NCI-H524 (cell line): ENCODE data around the gene FAM111A.

Experiments
- DNase-seq, 2 experiments: peaks; one replicate each; lab custom pipeline; 2025; lab: John Stamatoyannopoulos, UW

Gene FAM111A

GRCh38 chr11:59141673-59142460, 789 bp upstream of the FAM111A start:
- DNase-seq, result no peak

DNA sequence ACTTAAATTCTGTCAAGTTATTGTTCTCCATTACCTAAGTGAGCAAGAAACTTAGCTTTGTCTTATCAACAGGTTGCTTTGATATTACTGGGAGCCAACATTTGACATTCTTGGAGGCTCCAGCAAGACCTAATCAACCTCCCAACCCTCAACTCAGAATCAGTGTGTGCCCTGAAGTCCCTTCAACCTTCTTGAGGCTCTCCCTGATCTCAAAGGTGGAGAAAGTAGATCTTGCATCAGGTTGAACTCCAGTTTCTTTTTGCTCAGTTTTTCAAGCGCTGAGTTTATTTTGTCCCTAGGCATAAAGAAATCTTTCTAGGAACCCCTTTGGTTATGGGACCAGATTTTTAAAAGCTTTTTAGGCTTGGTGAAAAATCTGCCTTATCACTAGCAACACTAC, 1.4 kb downstream of the FAM111A start:
- no peak for DNase-seq

- no peak for DNase-seq
Observed at GRCh38 chr11:59144579-59145345, 2.1 kb downstream of the FAM111A start.

GRCh38 chr11:59145534-59145933, 2.9 kb downstream of the FAM111A start:
- no peak for DNase-seq

DNA sequence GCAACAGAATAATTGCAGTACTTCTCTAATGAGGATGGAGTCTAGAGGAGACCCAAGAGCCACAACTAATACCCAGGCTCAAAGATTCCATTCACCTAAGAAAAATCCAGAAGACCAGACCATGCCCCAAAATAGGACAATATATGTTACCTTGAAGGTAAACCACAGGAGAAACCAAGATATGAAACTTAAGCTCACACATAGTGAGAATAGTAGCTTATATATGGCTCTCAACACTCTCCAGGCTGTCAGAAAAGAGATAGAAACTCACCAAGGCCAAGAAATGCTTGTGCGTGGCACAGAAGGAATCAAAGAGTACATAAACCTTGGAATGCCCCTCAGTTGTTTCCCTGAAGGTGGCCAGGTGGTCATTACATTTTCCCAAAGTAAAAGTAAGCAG, 9.1 kb downstream of the FAM111A start:
- DNase-seq, result no peak

DNA sequence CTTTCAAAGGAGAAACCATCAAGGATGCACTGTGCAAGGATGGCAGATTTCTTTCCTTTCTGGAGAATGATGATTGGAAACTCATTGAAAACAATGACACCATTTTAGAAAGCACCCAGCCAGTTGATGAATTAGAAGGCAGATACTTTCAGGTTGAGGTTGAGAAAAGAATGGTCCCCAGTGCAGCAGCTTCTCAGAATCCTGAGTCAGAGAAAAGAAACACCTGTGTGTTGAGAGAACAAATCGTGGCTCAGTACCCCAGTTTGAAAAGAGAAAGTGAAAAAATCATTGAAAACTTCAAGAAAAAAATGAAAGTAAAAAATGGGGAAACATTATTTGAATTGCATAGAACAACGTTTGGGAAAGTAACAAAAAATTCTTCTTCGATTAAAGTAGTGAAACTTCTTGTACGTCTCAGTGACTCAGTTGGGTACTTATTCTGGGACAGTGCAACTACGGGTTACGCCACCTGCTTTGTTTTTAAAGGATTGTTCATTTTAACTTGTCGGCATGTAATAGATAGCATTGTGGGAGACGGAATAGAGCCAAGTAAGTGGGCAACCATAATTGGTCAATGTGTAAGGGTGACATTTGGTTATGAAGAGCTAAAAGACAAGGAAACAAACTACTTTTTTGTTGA, 9.8 kb downstream of the FAM111A start:
- no peak for DNase-seq

GRCh38 chr11:59154610-59155009, 12.0 kb downstream of the FAM111A start:
- no peak for DNase-seq

DNA sequence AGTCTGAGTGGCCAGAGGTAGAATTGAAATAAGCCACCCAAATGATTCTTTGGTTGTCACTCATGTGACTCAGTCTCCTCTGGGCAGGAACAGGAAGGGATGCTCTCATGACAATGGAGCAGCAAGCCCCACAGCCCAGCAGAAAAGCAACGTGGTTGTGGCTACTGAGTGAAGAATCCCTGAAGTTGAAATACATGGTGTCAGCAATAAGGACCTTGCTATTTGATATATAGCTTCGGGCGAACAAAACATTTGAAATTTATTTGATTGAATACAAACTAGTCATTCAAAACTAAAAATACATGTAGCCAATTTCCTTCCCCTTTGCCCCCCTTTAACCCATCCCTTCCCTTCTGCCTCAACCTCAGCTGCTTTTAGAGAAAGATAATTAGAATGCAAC, 14.8 kb downstream of the FAM111A start:
- DNase-seq, result no peak

DNA sequence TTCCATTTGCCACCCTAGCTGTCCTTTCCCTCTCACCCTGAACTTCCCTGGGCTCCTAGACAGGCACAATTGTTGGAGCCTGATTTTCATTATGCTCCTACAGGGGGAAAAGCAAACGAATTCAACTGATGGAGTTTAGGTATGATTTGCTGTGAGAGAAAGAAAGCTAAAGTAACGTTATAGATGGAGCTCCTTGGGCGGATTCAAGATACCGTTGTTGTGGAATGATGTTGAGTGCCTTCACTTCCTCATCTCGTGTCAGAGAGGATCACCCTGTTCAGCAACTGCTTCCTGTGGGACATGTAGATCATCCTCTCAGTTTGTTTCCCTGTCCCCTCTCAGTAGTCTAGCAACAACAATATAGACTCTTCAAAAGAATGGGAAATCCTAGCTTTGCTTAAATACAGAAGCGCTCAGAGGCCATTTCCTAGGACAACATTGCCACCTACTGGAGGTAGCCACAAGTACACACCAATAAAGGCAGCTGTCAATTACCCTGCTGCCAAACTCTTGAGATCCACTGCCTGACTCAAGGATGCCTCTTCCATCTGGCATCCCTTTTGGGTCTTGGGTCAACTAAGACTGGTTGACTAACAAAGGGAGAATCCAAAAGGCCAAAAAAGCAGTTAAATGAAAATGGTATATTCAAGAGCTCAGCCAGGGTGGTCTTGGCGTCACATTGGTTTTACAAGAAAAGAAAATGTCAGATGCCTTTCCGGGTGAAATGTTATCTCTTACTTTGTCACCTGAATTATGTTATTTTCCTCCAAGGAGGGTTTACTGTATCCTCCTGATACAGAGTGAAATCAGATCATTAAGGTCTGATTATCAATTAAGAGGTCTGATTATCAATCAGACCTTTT, 15.8 kb downstream of the FAM111A start:
- peak in 1 of 2 experiments; percentile 67 for DNase-seq

- DNase-seq, result no peak
Observed at GRCh38 chr11:59164028-59164427, 21.4 kb downstream of the FAM111A start.

- peak; percentile 61 to 72 for DNase-seq
Observed at GRCh38 chr11:59171508-59172322, 29.1 kb downstream of the FAM111A start, which contains the start of gene DTX4. Gene DTX4, plus strand, starts transcription at chr11:59172132. Its CDS starts 464 bp downstream, at chr11:59172596.

DNA sequence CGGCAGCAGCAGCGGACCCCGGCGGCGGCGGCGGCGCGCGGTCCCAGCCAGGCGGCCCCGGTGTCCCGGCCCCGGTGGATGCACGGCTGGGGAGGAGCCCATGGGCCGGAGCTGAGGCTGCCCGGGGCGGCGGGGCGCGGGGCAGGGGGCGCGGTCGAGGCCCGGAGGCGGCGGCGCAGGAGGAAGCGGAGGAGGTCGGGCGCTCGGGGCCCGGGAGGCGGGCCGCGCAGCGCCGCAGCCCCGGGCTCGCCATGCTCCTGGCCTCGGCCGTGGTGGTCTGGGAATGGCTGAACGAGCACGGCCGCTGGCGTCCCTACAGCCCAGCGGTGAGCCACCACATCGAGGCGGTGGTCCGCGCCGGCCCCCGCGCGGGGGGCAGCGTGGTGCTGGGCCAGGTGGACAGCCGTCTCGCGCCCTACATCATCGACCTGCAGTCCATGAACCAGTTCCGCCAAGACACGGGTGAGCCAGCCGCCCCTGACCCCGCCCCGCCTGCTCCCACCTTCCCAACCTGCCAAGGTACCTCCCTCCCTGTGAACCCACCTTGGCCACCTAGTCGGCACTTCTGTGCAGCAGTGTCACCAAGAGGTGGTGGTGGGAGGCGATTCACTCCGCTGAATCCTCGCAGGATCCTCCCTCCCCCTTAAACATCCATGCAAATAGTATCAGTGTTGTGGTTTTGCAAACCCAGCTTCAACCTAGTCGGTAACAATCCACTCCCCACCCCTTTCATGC, 29.9 kb downstream of the FAM111A start:
- no peak for DNase-seq

GRCh38 chr11:59173080-59173963, 30.7 kb downstream of the FAM111A start:
- DNase-seq, result peak in 1 of 2 experiments; percentile 30

- DNase-seq, result no peak
Observed at GRCh38 chr11:59173964-59174663, 31.5 kb downstream of the FAM111A start.

DNA sequence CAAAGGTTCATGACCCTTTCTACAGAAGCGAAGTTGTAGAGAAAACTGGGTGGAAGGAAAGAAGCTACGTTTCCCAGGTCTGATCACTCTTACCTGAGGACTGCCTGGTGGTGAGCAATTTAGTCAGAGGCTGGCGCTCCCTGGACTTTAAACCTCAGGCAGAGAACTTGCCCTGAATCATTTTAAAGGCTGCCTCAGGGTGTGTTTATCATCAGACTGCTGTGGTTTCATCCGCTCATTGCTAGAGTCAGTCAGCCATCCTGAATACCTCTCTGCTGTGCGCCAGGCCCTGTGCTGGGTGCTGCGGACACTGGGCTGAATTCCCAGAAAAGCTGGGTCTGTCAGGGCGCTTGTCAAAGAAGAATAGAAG, 32.0 kb downstream of the FAM111A start:
- DNase-seq, result no peak

DNA sequence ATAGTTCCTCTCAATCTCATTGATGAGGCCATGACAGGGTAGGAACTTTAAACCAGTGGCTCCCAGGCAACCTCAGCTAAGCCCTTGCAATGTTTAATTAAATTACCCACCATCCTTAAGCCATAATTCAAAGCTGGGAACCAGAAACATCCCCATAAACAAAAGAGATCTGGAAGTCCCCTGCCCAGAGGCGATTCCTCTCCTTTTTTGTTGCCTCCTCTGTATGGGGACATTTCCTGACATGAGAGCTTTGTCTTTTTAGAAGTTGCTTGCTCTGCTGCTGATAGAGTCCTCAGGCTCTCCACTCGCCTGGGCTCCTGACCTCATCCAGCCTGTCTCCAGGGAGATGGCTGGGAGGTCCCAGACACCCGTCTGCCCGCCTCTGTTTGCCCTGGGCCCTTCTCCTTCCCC, 32.4 kb downstream of the FAM111A start:
- no peak for DNase-seq

DNA sequence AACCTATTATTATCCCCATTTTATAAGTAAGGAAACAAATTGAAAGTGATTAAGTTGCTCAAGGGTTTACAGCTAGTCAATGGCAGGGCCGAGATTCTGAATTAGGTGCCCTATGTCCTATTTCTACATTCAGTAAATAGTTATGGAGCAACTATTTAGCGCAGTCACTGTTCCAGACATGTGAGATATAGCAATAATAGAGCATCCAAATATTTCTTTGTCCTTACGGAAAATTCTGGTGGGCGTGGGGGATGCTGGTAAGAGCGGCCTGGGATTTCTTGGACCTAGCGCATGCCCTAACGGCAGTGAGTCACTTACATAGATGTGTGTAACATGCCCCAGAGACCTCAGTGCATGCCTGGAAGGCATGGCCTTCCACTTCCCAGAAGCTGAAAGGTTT, 33.7 kb downstream of the FAM111A start:
- no peak for DNase-seq

DNA sequence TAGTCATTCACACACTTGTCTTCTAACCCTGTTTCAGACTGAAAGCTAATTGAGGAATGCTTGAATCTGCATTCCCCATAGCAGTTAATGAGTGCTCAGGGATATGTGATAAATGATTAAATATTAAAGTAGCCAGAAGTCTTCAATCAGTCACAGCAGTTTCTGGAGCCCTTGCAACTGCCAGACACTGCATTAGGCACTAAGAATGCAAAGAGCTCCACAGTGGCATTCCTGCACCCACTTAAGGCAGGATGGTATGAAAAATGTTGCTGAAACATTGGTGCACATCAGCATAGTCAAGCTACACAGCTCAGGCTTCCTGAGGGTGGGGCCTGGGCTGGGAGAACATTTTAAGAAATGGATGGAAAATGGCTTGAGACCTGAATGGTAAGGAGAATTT, 35.7 kb downstream of the FAM111A start:
- DNase-seq, result no peak

DNA sequence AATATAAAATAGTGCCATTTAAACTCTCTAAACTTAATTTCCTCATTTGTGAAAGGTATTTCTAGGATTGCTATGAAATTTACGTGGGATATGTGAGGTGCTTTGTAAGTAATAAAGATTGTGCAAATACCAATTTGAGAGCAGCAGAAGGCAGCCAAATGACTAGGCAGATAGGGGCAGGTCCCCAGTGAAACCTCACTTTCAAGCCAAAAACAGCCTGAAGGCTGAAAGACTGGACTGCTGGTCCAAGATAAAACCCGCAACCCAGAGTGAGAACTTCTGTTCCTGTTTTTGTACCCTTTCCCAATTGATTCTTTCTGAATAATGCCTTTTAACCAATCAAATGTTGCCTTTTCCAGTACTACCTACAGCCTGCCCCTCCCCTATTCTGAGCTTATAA, 36.5 kb downstream of the FAM111A start:
- DNase-seq, result no peak
